ENCODE measurements around the gene SLC6A1. TPM values are rescaled to one million over a fixed set of nuclear protein-coding genes. Genes with fewer than 3 reads are reported as not detected.
"Not testable (repeated sequence)": the region's sequence is repeated elsewhere in the genome, so short reads cannot be mapped to it uniquely, and the experiment has no call there.

The SLC6A1 gene
- total RNA-seq, 6 experiments from 2014 or later = 14.5 to 70.1 (median 37.3) TPM

DNA sequence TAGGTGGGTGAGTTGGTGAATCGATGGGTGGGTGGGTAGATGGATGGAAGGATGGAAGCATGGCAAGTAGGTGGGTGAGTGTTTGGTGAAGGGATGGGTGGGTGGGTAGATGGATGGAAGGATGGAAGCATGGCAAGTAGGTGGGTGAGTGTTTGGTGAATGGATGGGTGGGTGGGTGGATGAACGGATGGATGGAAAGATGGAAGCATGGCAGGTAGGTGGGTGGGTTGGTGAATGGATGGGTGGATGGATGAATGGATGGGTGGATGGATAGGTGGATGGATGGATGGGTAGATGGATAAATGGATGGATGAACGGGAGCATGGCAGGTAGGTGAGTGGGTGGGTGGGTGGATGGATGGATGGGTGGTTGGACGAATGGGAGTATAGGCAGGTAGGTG, 65.1 kb downstream of the SLC6A1 start:
- intact Hi-C loops (cut with DNase I) = loop anchor here in 1 of 2 donors (10.0 kb wide), 1 partner anchor 303 kb away; no protein-coding TSS in a partner anchor
- WGBS (ENCODE audit: insufficient coverage, low coverage, low lambda C conversion rate, missing lambda C conversion rate) = 46% methylated on average over 4 of the region's 4 CpGs
- H3K9me3 ChIP-seq = no peaks in the 10 kb centered on the region
- no peak overlapping the region for H3K27ac ChIP-seq
- no peaks in the 10 kb centered on the region for H3K36me3 ChIP-seq
- DNase-seq = no peak
- ATAC-seq = no peak
- H3K27me3 ChIP-seq = no peaks in the 10 kb centered on the region
- H3K4me1 ChIP-seq = no peaks in the 10 kb centered on the region
- TF ChIP-seq, protein P1, sequence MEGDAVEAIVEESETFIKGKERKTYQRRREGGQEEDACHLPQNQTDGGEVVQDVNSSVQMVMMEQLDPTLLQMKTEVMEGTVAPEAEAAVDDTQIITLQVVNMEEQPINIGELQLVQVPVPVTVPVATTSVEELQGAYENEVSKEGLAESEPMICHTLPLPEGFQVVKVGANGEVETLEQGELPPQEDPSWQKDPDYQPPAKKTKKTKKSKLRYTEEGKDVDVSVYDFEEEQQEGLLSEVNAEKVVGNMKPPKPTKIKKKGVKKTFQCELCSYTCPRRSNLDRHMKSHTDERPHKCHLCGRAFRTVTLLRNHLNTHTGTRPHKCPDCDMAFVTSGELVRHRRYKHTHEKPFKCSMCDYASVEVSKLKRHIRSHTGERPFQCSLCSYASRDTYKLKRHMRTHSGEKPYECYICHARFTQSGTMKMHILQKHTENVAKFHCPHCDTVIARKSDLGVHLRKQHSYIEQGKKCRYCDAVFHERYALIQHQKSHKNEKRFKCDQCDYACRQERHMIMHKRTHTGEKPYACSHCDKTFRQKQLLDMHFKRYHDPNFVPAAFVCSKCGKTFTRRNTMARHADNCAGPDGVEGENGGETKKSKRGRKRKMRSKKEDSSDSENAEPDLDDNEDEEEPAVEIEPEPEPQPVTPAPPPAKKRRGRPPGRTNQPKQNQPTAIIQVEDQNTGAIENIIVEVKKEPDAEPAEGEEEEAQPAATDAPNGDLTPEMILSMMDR (IDR thresholded peaks at IDR 0.05) = no peak
- TF ChIP-seq POLR2A (IDR thresholded peaks at IDR 0.05) = no peak
- H3K4me3 ChIP-seq = no peak overlapping the region

DNA sequence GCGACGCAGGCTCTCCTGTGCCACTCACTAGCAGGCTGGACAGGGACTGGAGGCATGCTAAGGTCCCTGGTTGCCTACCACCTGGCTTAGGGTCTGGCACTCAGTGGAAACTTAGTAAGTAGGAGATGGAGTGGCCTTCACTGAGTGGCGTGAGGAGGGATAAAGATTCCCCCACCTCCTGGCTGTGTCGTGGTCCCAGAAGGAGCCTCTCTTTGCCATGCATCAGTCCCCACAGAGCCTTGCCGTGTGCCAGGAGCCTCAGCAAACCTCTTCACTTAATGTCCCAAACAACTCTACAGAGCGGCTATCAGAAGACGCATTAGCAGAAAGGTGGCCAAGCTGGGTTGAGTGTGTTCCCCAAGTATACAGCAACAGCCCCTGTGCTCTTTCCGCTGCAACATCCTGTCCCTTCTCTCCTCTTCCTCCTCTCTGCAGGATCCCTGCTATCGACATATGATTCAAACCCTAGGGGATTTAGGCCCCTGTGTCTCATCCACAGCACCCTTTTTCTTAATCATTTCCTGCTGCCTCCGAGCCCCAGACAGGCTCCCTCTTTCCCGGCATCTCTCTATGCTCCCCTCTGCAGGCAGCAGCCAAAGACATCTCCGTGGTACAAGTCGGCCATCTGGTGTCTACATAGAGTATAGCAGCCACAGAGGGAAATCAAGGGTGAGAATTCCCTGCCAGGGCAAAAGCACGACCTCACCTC, 66.7 kb downstream of the SLC6A1 start:
- Histone ChIP-seq H3K27ac (no peak overlapping the region), H3K4me1 (no peaks in the 10 kb centered on the region), H3K9me3 (no peaks in the 10 kb centered on the region), H3K36me3 (no peaks in the 10 kb centered on the region), H3K27me3 (no peaks in the 10 kb centered on the region), H3K4me3 (no peak overlapping the region)
- TF ChIP-seq POLR2A (IDR thresholded peaks at IDR 0.05) = no peak
- TF ChIP-seq, protein P1 (IDR thresholded peaks at IDR 0.05) = peak; percentile 81 to 92 (median 84)
- peak in 2 of 3 donors; percentile 47 to 71 for DNase-seq
- intact Hi-C loops (cut with DNase I) = loop anchor here in 1 of 2 donors (1.0 to 10.0 kb wide), 2 partner anchors 114 to 304 kb away; no protein-coding TSS in a partner anchor
- WGBS (ENCODE audit: insufficient coverage, low coverage, low lambda C conversion rate, missing lambda C conversion rate) = 31% methylated on average over 14 of the region's 14 CpGs
- ATAC-seq = peak; percentile 94 to 98 (median 96)

DNA sequence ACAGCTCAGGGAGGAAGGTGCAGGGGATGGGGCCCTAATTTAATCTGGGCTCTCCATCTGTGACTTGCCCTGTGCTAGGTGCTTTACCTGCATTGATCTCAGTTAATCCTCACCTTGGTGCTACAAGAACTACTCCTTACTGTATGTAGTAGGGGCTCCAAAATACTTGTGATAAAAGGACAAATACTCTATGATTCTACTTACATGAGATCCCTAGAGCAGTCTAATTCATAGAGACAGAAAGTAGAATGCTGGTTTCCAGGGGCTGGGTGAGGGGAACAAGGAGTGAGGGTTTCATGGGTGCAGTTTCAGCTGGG, 67.2 kb downstream of the SLC6A1 start:
- intact Hi-C loops (cut with DNase I) = loop anchor here (1.0 to 10.0 kb wide), 3 partner anchors 112 to 305 kb away; no protein-coding TSS in a partner anchor

DNA sequence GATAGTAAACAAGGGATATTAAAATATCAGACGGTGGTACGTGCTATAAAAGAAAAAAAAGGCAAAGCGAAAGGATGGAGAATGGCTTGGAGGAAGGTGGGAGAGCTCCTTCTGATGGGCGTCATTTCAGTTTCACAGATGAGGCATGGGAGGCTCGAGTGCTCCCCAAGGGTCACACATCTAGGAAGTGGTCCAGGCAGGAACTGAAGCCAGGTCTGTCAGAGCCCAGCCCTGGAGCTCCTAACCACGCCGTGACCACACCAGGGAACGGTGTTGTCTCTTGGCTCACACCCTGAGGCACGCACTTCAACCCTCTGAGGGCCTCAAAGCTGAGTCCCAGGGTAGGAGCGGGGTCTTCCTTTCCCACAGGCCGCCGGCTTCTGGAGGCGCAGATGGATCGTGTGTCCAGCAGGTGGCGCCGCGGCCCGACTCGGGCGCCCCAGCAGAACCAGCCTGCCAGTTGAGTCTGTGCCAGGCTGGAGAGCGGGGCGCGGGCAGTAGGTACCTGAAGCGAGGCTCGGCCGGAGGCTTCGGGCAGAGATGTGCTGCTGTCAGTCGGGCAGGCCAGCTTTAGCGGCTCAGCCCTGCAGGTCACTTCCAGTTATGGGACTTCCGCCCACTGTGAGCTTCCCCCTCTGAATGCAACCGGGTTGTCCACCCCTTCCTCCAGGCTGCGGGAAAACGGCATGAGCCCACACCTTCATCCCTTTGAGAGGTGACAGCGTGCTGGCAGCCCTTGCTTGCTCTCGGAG, 68.1 kb downstream of the SLC6A1 start:
- Histone ChIP-seq H3K4me3 (no peak overlapping the region), H3K36me3 (no peaks in the 10 kb centered on the region), H3K4me1 (no peaks in the 10 kb centered on the region), H3K27me3 (no peaks in the 10 kb centered on the region), H3K27ac (no peak overlapping the region), H3K9me3 (no peaks in the 10 kb centered on the region)
- intact Hi-C loops (cut with DNase I) = loop anchor here in 1 of 2 donors (5.0 kb wide), 1 partner anchor 113 kb away; no protein-coding TSS in a partner anchor
- ATAC-seq (peak; percentile 62 to 78 (median 76)), DNase-seq (peak; percentile 60 to 68 (median 63))
- 25% methylated on average over 6 of the region's 35 CpGs for WGBS (ENCODE audit: insufficient coverage, low coverage, low lambda C conversion rate, missing lambda C conversion rate)
- no peak for TF ChIP-seq POLR2A (IDR thresholded peaks at IDR 0.05)
- TF ChIP-seq, protein P1 (IDR thresholded peaks at IDR 0.05) = peak; percentile 61 to 83 (median 80)

More for the DNA sequence above, 67.2 kb downstream of the SLC6A1 start:
- no peak for ATAC-seq
- H3K4me1 ChIP-seq = no peaks in the 10 kb centered on the region
- H3K27me3 ChIP-seq = no peaks in the 10 kb centered on the region
- H3K36me3 ChIP-seq = no peaks in the 10 kb centered on the region
- no peak for DNase-seq
- H3K4me3 ChIP-seq = no peak overlapping the region
- no peak overlapping the region for H3K27ac ChIP-seq
- no peak for TF ChIP-seq POLR2A (IDR thresholded peaks at IDR 0.05)
- TF ChIP-seq, protein P1 (IDR thresholded peaks at IDR 0.05) = peak in 1 of 4 donors; percentile 3
- no peaks in the 10 kb centered on the region for H3K9me3 ChIP-seq

DNA sequence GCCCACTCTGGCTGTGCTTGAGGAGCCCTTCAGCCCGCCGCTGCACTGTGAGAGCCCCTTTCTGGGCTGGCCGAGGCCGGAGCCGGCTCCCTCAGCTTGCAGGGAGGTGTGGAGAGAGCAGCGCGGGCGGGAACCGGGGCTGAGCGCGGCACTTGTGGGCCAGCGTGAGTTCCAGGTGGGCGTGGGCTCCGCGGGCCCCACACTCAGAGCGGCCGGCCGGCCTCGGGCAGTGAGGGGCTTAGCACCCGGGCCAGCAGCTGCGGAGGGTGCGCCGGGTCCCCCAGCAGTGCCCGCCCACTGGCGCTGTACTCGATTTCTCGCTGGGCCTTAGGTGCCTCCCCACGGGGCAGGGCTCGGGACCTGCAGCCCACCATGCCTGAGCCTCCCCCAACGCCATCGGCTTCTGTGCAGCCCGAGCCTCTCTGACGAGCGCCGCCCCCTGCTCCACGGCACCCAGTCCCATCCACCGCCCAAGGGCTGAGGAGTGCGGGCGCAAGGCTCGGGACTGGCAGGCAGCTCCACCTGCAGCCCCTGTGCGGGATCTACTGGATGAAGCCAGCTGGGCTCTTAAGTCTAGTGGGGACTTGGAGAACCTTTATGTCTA, 68.8 kb downstream of the SLC6A1 start:
- not testable (repeated sequence) for H3K36me3 ChIP-seq, H3K9me3 ChIP-seq, H3K27me3 ChIP-seq, H3K4me3 ChIP-seq, H3K4me1 ChIP-seq, DNase-seq, H3K27ac ChIP-seq, ATAC-seq
- no CpG with 5 or more reads among the region's 41 CpGs for WGBS (ENCODE audit: insufficient coverage, low coverage, low lambda C conversion rate, missing lambda C conversion rate)
- intact Hi-C loops (cut with DNase I) = loop anchor here in 1 of 2 donors (5.0 kb wide), 1 partner anchor 114 kb away; no protein-coding TSS in a partner anchor
